GM12878 (cell line): ENCODE data around the gene CRYAA. TPM values are rescaled to one million over a fixed set of nuclear protein-coding genes. Genes with fewer than 3 reads are reported as not detected.

ENCODE experiments used
- ATAC-seq: fragments of 200-7000 bp; cut with Tn5 transposase; 3 replicates; pipeline ENCODE4 v1.9.1; 2020; ENCODE audit warnings: mild to moderate bottlenecking, moderate library complexity
- BruUV-seq: library from RNA; stranded (reverse); fragments of 400-500 nt; replicated peaks from 2 replicates; lab custom pipeline; 2021; lab: Mats Ljungman, UMichigan
- CTCF ChIA-PET: fragments of 300-600 bp; sonication (Branson Sonifier 250); formaldehyde crosslinking; extraction: SDS; loops from one replicate; lab custom pipeline; 2021; ENCODE audit warnings: inconsistent platforms; lab: Yijun Ruan, JAX
- POLR2A ChIA-PET: fragments of 350-600 bp; formaldehyde crosslinking; extraction: SDS; loops from one replicate; lab custom pipeline; 2021; ENCODE audit warnings: inconsistent platforms; lab: Charles Lee
- RAD21 ChIA-PET: fragments of 300-600 bp; sonication (Branson Sonifier 250); formaldehyde crosslinking; loops from one replicate; lab custom pipeline; 2023; ENCODE audit warnings: antibody characterized with exemption; ENCODE audit not compliant: unreplicated experiment; lab: Charles Lee
- SMC1A ChIA-PET: fragments of 300-600 bp; sonication (Branson Sonifier 250); formaldehyde crosslinking; loops from one replicate; lab custom pipeline; 2023; ENCODE audit not compliant: unreplicated experiment, uncharacterized antibody; lab: Charles Lee
- DNase-seq: peaks from one replicate; pipeline ENCODE4 v3.0.0-alpha.2; 2011; ENCODE audit warnings: low read depth, low spot score
- FAIRE-seq: peaks from 3 replicates; lab custom pipeline; 2011; peaks lifted over from hg19 to GRCh38; lab: Jason Lieb, UNC
- H2AFZ ChIP-seq: 2 replicates; pipeline ENCODE4 v1.6.0; 2011; ENCODE audit warnings: low read depth, low read length, control low read depth; ENCODE audit not compliant: control insufficient read depth
- H3K27ac ChIP-seq: 2 replicates; pipeline ENCODE4 v1.5.1; 2011; ENCODE audit warnings: control low read depth; ENCODE audit not compliant: control insufficient read depth, insufficient read depth
- H3K27me3 ChIP-seq, 2 experiments: replicated peaks in 1 of 2; 2 replicates each; pipeline versions ENCODE4 v1.6.0 to v1.6.1; 2011; ENCODE audit warnings: low read length in 1 of 2; ENCODE audit not compliant: control insufficient read depth in 2 of 2, insufficient read depth in 2 of 2
- H3K36me3 ChIP-seq, 2 experiments: 2 replicates each; pipeline ENCODE4 v1.5.1; 2011; ENCODE audit warnings: low read length in 1 of 2; ENCODE audit not compliant: control insufficient read depth in 2 of 2, insufficient read depth in 2 of 2
- H3K4me1 ChIP-seq: 2 replicates; pipeline ENCODE4 v1.6.1; 2011; ENCODE audit warnings: mild to moderate bottlenecking, low read length, moderate library complexity, mixed read lengths; ENCODE audit not compliant: control insufficient read depth, insufficient read depth
- H3K4me2 ChIP-seq: 2 replicates; pipeline ENCODE4 v1.6.0; 2011; ENCODE audit warnings: control low read depth; ENCODE audit not compliant: control insufficient read depth, insufficient read depth
- H3K4me3 ChIP-seq: fragments of 200-600 bp; sonication (generic); 2 replicates; pipeline ENCODE4 v1.5.1; 2016
- H3K79me2 ChIP-seq: 2 replicates; pipeline ENCODE4 v1.6.0; 2011; ENCODE audit warnings: low read length; ENCODE audit not compliant: control insufficient read depth, insufficient read depth
- H3K9ac ChIP-seq: 2 replicates; pipeline ENCODE4 v1.8.0; 2011; ENCODE audit warnings: low read length, control low read depth, mixed read lengths; ENCODE audit not compliant: control insufficient read depth, insufficient read depth
- H3K9me3 ChIP-seq: replicated peaks from 3 replicates; pipeline ENCODE4 v1.5.1; 2011; ENCODE audit warnings: mild to moderate bottlenecking, low read length; ENCODE audit not compliant: control insufficient read depth, insufficient read depth
- H4K20me1 ChIP-seq: 2 replicates; pipeline ENCODE4 v1.6.0; 2011; ENCODE audit not compliant: control insufficient read depth, insufficient read depth
- ASH2L ChIP-seq: fragments of 300-600, 200-600 bp; sonication (generic); IDR thresholded peaks from 2 replicates; pipeline ENCODE4 v1.6.1; 2017; ENCODE audit warnings: low read depth, mild to moderate bottlenecking, borderline replicate concordance
- BRCA1 ChIP-seq: IDR thresholded peaks from 2 replicates; pipeline ENCODE4 v1.6.1; 2011; ENCODE audit warnings: low read depth, low read length, improper control_type of control experiment
- CBFB ChIP-seq: IDR thresholded peaks from 2 replicates; pipeline ENCODE4 v1.6.1; 2016; ENCODE audit warnings: antibody characterized with exemption, low read depth
- ETV6 ChIP-seq, 2 experiments: fragments of 450-650 bp in 1 of 2; IDR thresholded peaks in 1 of 2; conservative IDR thresholded peaks in 1 of 2; 2 replicates each; pipeline ENCODE4 v1.6.1; 2014; ENCODE audit warnings: antibody characterized with exemption in 1 of 2, borderline replicate concordance in 1 of 2, low read depth in 1 of 2, mild to moderate bottlenecking in 1 of 2, moderate library complexity in 1 of 2
- KLF5 ChIP-seq: fragments of 450-650 bp; IDR thresholded peaks from 2 replicates; pipeline ENCODE4 v1.6.1; 2014; ENCODE audit warnings: mild to moderate bottlenecking; ENCODE audit not compliant: partially characterized antibody
- NFIC ChIP-seq: IDR thresholded peaks from 2 replicates; pipeline ENCODE4 v1.6.1; 2012; ENCODE audit warnings: low read depth, mild to moderate bottlenecking, inconsistent platforms, low read length, moderate library complexity
- RBBP5 ChIP-seq: fragments of 200-600 bp; sonication (generic); conservative IDR thresholded peaks from 2 replicates; pipeline ENCODE4 v1.6.1; 2016
- SMC3 ChIP-seq: IDR thresholded peaks from 2 replicates; pipeline ENCODE4 v1.6.1; 2011; ENCODE audit warnings: low read length, improper control_type of control experiment, borderline replicate concordance
- SPI1 ChIP-seq: IDR thresholded peaks from 2 replicates; pipeline ENCODE4 v1.6.1; 2011; ENCODE audit warnings: low read depth, mild to moderate bottlenecking, low read length, moderate library complexity, borderline replicate concordance; ENCODE audit not compliant: insufficient read depth
- TBL1XR1 ChIP-seq: IDR thresholded peaks from 2 replicates; pipeline ENCODE4 v1.6.1; 2012; ENCODE audit warnings: low read depth, low read length, improper control_type of control experiment
- USF1 ChIP-seq: IDR thresholded peaks from 2 replicates; pipeline ENCODE4 v1.6.1; 2011; ENCODE audit warnings: borderline replicate concordance, low read depth, mild to moderate bottlenecking, moderate library complexity, mixed read lengths, low read length; ENCODE audit not compliant: insufficient read depth; ENCODE audit errors: extremely low read length
- ZNF24 ChIP-seq: fragments of 450-650 bp; IDR thresholded peaks from 2 replicates; pipeline ENCODE4 v1.6.1; 2017; ENCODE audit warnings: antibody characterized with exemption, mild to moderate bottlenecking
- WGBS: methylation state at CpG from one replicate; pipeline ENCODE4 v1.1.6; 2016; ENCODE audit warnings: low lambda C conversion rate; ENCODE audit not compliant: insufficient replicate concordance, insufficient coverage; ENCODE audit errors: missing lambda C conversion rate; 5-methylcytosine and 5-hydroxymethylcytosine counted together
- in situ Hi-C: fragments of 300-500 bp; cut with MboI; formaldehyde crosslinking; loops from 9 replicates; pipeline ENCODE4 v1.14.3; 2018; ENCODE audit warnings: mixed read lengths
- intact Hi-C: fragments of 100-400 bp; cut with micrococcal nuclease; formaldehyde crosslinking; loops from one replicate; pipeline ENCODE4 v1.14.2; 2022; ENCODE audit not compliant: unreplicated experiment
- polyA plus RNA-seq, 11 experiments: library from polyadenylated mRNA; depleted of rRNA in 4 of 11; unstranded in 6 of 11; stranded (reverse) in 5 of 11; fragments of >200 nt; fragmentation: Nextera tagmentation in 4 of 11; fragmentation: Illumina TruSeq in 1 of 11; extraction: Ambion mirVana in 4 of 11; extraction: Trizol in 1 of 11; gene quantifications; 1 replicate in 1 of 11; 2 replicates in 10 of 11; pipeline versions ENCODE4 v1.2.1 to v1.2.3, GENCODE V29; 2011 to 2016; ENCODE audit warnings: inconsistent platforms in 2 of 11, missing spikeins in 2 of 11, low read depth in 1 of 11
- total RNA-seq, 4 experiments: library from RNA; depleted of rRNA in 3 of 4; stranded (reverse); fragments of >200 nt in 3 of 4; fragmentation: Illumina TruSeq in 1 of 4; extraction: Trizol in 1 of 4; gene quantifications; 2 replicates each; pipeline versions ENCODE4 v1.2.1 to v1.2.3, GENCODE V29; 2013 to 2021
- TF ChIP-seq, protein P1 (sequence below): IDR thresholded peaks from 2 replicates; pipeline ENCODE4 v1.6.1; 2011; ENCODE audit warnings: borderline replicate concordance, low read depth, mild to moderate bottlenecking, moderate library complexity, low read length; ENCODE audit not compliant: insufficient read depth, poor library complexity, severe bottlenecking
- TF ChIP-seq, protein P2 (sequence below): fragments of 150-350 bp; IDR thresholded peaks from 2 replicates; pipeline ENCODE4 v1.6.1; 2016; ENCODE audit warnings: low read depth, low read length
- TF ChIP-seq, protein P3 (sequence below): IDR thresholded peaks from 2 replicates; pipeline ENCODE4 v1.6.1; 2011; ENCODE audit warnings: mild to moderate bottlenecking, low read depth, low read length, moderate library complexity; ENCODE audit not compliant: insufficient replicate concordance

CRYAA gene
- total and polyA plus RNA-seq, 10 of the 15 experiments (the other 5 are each of a cell fraction or from before 2014, with no cell fraction given) = not detected

DNA sequence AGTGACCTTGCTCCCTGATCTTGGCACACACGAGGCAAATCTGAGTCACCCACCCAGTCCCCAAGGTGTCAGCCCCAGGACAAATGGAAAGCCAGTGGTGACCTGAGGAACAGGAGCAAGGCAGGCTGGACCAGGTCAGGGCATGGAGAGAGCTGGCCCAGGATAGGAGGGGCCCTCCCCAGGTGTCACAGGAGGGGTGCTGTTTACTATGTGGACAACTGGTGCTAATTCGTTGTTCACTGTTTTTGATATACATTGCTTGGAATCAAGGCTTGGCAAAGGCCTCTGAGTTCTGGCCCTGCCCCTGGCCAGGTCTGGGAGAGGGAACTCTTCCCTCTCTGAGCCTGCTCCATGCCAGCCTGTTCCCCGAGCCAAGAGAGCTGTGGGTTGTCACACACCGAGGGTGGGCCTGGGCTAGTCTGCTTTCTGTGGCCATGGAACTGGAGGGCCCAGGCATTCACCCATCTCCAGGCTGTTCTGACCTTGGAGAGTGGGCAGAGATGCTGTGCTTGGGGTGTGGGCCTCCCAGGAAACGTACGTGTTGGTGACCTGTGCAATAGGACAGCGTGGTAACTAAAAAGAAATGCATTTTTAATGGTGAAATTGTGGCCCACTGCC is 41.8 kb downstream of the CRYAA start:
- no TSS peak for BruUV-seq
- RAD21 ChIA-PET = no interaction called here
- Histone ChIP-seq H3K27me3 (no peaks in the 10 kb centered on the region; a peak in 1 of 4 replicates), H3K9ac (no peak overlapping the region), H3K9me3 (no peaks in the 10 kb centered on the region; the same call in 2 of the 3 replicates), H3K4me3 (no peak overlapping the region), H2AFZ (no peak overlapping the region), H3K4me1 (no peaks in the 10 kb centered on the region), H3K79me2 (no peaks in the 10 kb centered on the region), H4K20me1 (no peaks in the 10 kb centered on the region), H3K4me2 (no peak overlapping the region), H3K36me3 (no peaks in the 10 kb centered on the region), H3K27ac (no peak overlapping the region)
- POLR2A ChIA-PET = no interaction called here
- in situ Hi-C loops = no loop called here
- CTCF ChIA-PET = no interaction called here
- TF ChIP-seq USF1 = no peak
- TF ChIP-seq ASH2L = no peak
- no peak for TF ChIP-seq SPI1
- TF ChIP-seq BRCA1 = no peak
- no peak for TF ChIP-seq CBFB
- TF ChIP-seq, protein P1, sequence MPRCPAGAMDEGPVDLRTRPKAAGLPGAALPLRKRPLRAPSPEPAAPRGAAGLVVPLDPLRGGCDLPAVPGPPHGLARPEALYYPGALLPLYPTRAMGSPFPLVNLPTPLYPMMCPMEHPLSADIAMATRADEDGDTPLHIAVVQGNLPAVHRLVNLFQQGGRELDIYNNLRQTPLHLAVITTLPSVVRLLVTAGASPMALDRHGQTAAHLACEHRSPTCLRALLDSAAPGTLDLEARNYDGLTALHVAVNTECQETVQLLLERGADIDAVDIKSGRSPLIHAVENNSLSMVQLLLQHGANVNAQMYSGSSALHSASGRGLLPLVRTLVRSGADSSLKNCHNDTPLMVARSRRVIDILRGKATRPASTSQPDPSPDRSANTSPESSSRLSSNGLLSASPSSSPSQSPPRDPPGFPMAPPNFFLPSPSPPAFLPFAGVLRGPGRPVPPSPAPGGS = no peak
- TF ChIP-seq ZNF24 = no peak
- TF ChIP-seq, protein P2, sequence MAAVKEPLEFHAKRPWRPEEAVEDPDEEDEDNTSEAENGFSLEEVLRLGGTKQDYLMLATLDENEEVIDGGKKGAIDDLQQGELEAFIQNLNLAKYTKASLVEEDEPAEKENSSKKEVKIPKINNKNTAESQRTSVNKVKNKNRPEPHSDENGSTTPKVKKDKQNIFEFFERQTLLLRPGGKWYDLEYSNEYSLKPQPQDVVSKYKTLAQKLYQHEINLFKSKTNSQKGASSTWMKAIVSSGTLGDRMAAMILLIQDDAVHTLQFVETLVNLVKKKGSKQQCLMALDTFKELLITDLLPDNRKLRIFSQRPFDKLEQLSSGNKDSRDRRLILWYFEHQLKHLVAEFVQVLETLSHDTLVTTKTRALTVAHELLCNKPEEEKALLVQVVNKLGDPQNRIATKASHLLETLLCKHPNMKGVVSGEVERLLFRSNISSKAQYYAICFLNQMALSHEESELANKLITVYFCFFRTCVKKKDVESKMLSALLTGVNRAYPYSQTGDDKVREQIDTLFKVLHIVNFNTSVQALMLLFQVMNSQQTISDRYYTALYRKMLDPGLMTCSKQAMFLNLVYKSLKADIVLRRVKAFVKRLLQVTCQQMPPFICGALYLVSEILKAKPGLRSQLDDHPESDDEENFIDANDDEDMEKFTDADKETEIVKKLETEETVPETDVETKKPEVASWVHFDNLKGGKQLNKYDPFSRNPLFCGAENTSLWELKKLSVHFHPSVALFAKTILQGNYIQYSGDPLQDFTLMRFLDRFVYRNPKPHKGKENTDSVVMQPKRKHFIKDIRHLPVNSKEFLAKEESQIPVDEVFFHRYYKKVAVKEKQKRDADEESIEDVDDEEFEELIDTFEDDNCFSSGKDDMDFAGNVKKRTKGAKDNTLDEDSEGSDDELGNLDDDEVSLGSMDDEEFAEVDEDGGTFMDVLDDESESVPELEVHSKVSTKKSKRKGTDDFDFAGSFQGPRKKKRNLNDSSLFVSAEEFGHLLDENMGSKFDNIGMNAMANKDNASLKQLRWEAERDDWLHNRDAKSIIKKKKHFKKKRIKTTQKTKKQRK = no peak
- TF ChIP-seq KLF5 = no peak
- TF ChIP-seq TBL1XR1 = no peak
- TF ChIP-seq, protein P3, sequence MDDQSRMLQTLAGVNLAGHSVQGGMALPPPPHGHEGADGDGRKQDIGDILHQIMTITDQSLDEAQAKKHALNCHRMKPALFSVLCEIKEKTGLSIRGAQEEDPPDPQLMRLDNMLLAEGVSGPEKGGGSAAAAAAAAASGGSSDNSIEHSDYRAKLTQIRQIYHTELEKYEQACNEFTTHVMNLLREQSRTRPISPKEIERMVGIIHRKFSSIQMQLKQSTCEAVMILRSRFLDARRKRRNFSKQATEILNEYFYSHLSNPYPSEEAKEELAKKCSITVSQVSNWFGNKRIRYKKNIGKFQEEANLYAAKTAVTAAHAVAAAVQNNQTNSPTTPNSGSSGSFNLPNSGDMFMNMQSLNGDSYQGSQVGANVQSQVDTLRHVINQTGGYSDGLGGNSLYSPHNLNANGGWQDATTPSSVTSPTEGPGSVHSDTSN = no peak
- no peak for TF ChIP-seq ETV6 (conservative IDR thresholded peaks at IDR 0.05 in 1 of 2, IDR thresholded peaks at IDR 0.05 in 1 of 2; ENCODE audit: borderline replicate concordance in 1 of 2, low read depth in 1 of 2)
- no peak for TF ChIP-seq SMC3
- no peak for TF ChIP-seq NFIC
- TF ChIP-seq RBBP5 = no peak
- FAIRE-seq (no peak), ATAC-seq (no peak), DNase-seq (no peak)
- intact Hi-C loops = no loop called here
- 22% methylated on average over 7 of the region's 7 CpGs for WGBS
- SMC1A ChIA-PET = interaction anchor here (0.9 kb wide), 1 partner anchor 64 kb away, joined by 3 read pairs; no protein-coding TSS in a partner anchor
